ENCODE measurements around the gene TRERF1.

The TRERF1 gene

GRCh38 chr6:42176981-42177380 lies 274.7 kb downstream of the TRERF1 start:
- H3K4me1 ChIP-seq (ENCODE audit: control insufficient read depth in 2 of 2, insufficient read depth in 2 of 2, low read length in 2 of 2) = peaks cover 2 to 6% of the 10 kb centered on the region in 2 donors
- H3K27ac ChIP-seq (ENCODE audit: low read depth in 2 of 2, low read length in 2 of 2) = no peak overlapping the region
- H3K36me3 ChIP-seq (ENCODE audit: control insufficient read depth in 2 of 2, insufficient read depth in 2 of 2, low read length in 2 of 2) = no peaks in the 10 kb centered on the region
- no peak overlapping the region for H3K4me3 ChIP-seq (ENCODE audit: low read length in 2 of 2)
- H3K9me3 ChIP-seq (ENCODE audit: control insufficient read depth in 2 of 2, low read length in 2 of 2) = no peaks in the 10 kb centered on the region
- no peaks in the 10 kb centered on the region for H3K27me3 ChIP-seq (ENCODE audit: control insufficient read depth in 2 of 2, insufficient read depth in 2 of 2, low read length in 2 of 2)
- no peak overlapping the region for H3K9ac ChIP-seq (ENCODE audit: low read depth in 1 of 2, low read length in 2 of 2)

DNA sequence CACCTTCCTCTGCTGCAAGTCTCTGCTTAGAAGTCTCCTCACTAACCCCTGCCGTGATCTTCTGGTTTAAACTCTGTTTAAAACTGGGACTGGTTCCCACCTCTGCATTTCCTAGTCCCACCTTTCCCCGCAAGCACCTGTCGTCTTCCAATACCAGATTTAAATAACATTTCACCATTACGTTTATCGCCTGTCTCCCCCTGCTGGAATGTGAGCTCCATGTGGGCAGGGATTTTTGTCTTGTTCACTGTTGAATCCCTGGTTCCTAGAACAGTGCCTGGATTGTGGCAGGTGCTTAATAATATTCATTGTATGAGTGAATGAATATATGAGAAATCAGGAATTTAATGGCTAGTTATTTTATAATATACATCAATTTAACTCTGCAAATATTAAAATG lies 275.9 kb downstream of the TRERF1 start:
- H3K9me3 ChIP-seq (ENCODE audit: control insufficient read depth in 2 of 2, low read length in 2 of 2) = no peaks in the 10 kb centered on the region
- no peak overlapping the region for H3K27ac ChIP-seq (ENCODE audit: low read depth in 2 of 2, low read length in 2 of 2)
- H3K4me3 ChIP-seq (ENCODE audit: low read length in 2 of 2) = no peak overlapping the region
- H3K27me3 ChIP-seq (ENCODE audit: control insufficient read depth in 2 of 2, insufficient read depth in 2 of 2, low read length in 2 of 2) = no peaks in the 10 kb centered on the region
- peaks cover 2 to 4% of the 10 kb centered on the region in 2 donors for H3K4me1 ChIP-seq (ENCODE audit: control insufficient read depth in 2 of 2, insufficient read depth in 2 of 2, low read length in 2 of 2)
- no peak overlapping the region for H3K9ac ChIP-seq (ENCODE audit: low read depth in 1 of 2, low read length in 2 of 2)
- H3K36me3 ChIP-seq (ENCODE audit: control insufficient read depth in 2 of 2, insufficient read depth in 2 of 2, low read length in 2 of 2) = no peaks in the 10 kb centered on the region
